ENCODE results near the gene KRTAP10-5.

DNA sequence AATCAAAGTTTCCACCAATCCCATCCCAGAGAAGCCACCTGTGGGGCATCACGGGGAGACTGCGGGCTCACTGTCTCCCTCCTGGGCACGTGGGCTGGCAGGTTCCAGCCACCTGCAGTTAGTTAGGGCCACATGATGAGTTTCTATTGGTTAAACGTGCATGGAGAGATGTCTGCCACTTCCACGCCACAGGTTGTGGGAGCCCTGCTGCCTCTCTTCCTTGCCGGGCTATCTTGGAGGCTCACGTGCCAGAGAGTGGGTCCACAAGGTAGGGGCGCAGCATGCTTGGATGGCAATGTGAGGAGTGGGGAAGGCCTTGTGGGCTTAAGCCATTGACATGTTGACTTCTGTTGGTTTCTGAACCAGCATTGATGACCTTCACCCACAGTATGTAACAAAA lies 23.5 kb upstream of the KRTAP10-5 start:
- TF ChIP-seq POLR2A (IDR thresholded peaks at IDR 0.05; ENCODE audit: borderline replicate concordance, extremely low read depth, insufficient read depth, insufficient read length) (no peak), EZH2 (IDR thresholded peaks at IDR 0.05) (no peak), ELF1 (IDR thresholded peaks at IDR 0.05; ENCODE audit: borderline replicate concordance, low read depth) (no peak), YY1 (IDR thresholded peaks at IDR 0.05; ENCODE audit: extremely low read depth, insufficient replicate concordance, low read depth, low read length) (no peak), TCF7L2 (IDR thresholded peaks at IDR 0.05; ENCODE audit: borderline replicate concordance, extremely low read depth, insufficient read depth, insufficient read length) (no peak), EZH2phosphoT487 (IDR thresholded peaks at IDR 0.05; ENCODE audit: borderline replicate concordance) (no peak), CEBPB (IDR thresholded peaks at IDR 0.05; ENCODE audit: low read depth) (no peak), SRF (IDR thresholded peaks at IDR 0.05; ENCODE audit: low read depth) (no peak)
- TF ChIP-seq, protein P1, sequence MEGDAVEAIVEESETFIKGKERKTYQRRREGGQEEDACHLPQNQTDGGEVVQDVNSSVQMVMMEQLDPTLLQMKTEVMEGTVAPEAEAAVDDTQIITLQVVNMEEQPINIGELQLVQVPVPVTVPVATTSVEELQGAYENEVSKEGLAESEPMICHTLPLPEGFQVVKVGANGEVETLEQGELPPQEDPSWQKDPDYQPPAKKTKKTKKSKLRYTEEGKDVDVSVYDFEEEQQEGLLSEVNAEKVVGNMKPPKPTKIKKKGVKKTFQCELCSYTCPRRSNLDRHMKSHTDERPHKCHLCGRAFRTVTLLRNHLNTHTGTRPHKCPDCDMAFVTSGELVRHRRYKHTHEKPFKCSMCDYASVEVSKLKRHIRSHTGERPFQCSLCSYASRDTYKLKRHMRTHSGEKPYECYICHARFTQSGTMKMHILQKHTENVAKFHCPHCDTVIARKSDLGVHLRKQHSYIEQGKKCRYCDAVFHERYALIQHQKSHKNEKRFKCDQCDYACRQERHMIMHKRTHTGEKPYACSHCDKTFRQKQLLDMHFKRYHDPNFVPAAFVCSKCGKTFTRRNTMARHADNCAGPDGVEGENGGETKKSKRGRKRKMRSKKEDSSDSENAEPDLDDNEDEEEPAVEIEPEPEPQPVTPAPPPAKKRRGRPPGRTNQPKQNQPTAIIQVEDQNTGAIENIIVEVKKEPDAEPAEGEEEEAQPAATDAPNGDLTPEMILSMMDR (IDR thresholded peaks at IDR 0.05 in 2 of 3, conservative IDR thresholded peaks at IDR 0.05 in 1 of 3; ENCODE audit: borderline replicate concordance in 1 of 3, insufficient read depth in 1 of 3, low read depth in 2 of 3, low read length in 2 of 3), result no peak
- TF ChIP-seq, protein P2, sequence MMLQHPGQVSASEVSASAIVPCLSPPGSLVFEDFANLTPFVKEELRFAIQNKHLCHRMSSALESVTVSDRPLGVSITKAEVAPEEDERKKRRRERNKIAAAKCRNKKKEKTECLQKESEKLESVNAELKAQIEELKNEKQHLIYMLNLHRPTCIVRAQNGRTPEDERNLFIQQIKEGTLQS (IDR thresholded peaks at IDR 0.05), result no peak
- TF ChIP-seq, protein P3, sequence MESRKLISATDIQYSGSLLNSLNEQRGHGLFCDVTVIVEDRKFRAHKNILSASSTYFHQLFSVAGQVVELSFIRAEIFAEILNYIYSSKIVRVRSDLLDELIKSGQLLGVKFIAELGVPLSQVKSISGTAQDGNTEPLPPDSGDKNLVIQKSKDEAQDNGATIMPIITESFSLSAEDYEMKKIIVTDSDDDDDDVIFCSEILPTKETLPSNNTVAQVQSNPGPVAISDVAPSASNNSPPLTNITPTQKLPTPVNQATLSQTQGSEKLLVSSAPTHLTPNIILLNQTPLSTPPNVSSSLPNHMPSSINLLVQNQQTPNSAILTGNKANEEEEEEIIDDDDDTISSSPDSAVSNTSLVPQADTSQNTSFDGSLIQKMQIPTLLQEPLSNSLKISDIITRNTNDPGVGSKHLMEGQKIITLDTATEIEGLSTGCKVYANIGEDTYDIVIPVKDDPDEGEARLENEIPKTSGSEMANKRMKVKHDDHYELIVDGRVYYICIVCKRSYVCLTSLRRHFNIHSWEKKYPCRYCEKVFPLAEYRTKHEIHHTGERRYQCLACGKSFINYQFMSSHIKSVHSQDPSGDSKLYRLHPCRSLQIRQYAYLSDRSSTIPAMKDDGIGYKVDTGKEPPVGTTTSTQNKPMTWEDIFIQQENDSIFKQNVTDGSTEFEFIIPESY (IDR thresholded peaks at IDR 0.05; ENCODE audit: extremely low read depth, insufficient replicate concordance, low read length), result no peak
